ENCODE data around the gene SLCO2B1.

GRCh38 chr11:75135651-75136050, 15.3 kb upstream of the SLCO2B1 start:
- TF ChIP-seq, protein P1, sequence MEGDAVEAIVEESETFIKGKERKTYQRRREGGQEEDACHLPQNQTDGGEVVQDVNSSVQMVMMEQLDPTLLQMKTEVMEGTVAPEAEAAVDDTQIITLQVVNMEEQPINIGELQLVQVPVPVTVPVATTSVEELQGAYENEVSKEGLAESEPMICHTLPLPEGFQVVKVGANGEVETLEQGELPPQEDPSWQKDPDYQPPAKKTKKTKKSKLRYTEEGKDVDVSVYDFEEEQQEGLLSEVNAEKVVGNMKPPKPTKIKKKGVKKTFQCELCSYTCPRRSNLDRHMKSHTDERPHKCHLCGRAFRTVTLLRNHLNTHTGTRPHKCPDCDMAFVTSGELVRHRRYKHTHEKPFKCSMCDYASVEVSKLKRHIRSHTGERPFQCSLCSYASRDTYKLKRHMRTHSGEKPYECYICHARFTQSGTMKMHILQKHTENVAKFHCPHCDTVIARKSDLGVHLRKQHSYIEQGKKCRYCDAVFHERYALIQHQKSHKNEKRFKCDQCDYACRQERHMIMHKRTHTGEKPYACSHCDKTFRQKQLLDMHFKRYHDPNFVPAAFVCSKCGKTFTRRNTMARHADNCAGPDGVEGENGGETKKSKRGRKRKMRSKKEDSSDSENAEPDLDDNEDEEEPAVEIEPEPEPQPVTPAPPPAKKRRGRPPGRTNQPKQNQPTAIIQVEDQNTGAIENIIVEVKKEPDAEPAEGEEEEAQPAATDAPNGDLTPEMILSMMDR (IDR thresholded peaks at IDR 0.05): no peak
- TF ChIP-seq POLR2A (IDR thresholded peaks at IDR 0.05) (no peak), EP300 (IDR thresholded peaks at IDR 0.05) (no peak), POLR2AphosphoS5 (IDR thresholded peaks at IDR 0.05) (no peak)

Measured in upper lobe of left lung (tissue), 4 donors.